Measurements from ENCODE around the gene COL18A1. TPM values are rescaled to one million over a fixed set of nuclear protein-coding genes. Genes with fewer than 3 reads are reported as not detected.

The COL18A1 gene
- total and polyA plus RNA-seq, 9 of the 15 experiments (the other 6 are each of a cell fraction or from before 2014, with no cell fraction given), result 0.14 to 16.4 (median 2.0) TPM

DNA sequence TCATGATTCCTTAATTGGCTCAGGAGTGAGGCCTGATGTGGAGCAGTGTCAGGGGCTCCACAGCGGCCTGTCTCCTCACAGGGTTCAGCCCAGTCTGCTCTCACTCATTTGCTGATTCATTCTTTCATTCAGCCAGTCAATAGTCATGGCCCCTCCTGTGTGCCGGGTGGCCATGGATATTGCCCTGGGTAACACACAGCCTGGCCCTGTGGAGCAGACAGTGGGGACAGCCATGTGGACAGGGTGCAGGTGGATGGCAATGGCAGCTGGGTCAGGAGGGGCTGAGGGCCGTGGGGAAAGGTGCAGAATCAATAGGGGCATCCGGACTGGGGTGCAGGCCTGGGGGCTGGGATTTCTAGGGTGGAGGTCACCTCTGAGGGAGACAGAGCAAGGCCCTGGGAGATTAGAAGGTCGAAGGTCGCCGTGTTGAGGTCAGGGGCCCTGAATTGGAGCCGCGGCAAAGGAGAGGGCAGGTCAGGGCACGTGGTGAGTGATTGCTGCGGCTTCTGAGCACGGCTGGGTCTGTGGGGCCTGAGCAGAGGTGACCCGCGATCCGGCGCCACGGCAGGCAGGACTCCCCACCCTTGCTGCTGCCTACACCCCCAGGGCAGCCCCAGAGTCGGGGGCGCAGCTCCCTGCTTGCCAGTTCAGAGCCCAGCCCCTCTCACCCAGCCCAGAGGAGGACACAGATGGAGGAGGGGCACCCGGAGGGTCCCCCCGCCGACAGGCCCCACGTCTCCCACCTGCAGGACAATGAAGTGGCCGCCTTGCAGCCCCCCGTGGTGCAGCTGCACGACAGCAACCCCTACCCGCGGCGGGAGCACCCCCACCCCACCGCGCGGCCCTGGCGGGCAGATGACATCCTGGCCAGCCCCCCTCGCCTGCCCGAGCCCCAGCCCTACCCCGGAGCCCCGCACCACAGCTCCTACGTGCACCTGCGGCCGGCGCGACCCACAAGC, 103.9 kb downstream of the COL18A1 start (continued):
- TF ChIP-seq, protein P1, sequence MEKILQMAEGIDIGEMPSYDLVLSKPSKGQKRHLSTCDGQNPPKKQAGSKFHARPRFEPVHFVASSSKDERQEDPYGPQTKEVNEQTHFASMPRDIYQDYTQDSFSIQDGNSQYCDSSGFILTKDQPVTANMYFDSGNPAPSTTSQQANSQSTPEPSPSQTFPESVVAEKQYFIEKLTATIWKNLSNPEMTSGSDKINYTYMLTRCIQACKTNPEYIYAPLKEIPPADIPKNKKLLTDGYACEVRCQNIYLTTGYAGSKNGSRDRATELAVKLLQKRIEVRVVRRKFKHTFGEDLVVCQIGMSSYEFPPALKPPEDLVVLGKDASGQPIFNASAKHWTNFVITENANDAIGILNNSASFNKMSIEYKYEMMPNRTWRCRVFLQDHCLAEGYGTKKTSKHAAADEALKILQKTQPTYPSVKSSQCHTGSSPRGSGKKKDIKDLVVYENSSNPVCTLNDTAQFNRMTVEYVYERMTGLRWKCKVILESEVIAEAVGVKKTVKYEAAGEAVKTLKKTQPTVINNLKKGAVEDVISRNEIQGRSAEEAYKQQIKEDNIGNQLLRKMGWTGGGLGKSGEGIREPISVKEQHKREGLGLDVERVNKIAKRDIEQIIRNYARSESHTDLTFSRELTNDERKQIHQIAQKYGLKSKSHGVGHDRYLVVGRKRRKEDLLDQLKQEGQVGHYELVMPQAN (IDR thresholded peaks at IDR 0.05; ENCODE audit: borderline replicate concordance), result no peak
- TF ChIP-seq TEAD1 (CRISPR knock-in tag; IDR thresholded peaks at IDR 0.05) (peak in 1 of 2 experiments; percentile 29; a peak in 1 of 4 replicates), RAD21 (CRISPR knock-in tag; conservative IDR thresholded peaks at IDR 0.05 in 1 of 2, IDR thresholded peaks at IDR 0.05 in 1 of 2) (no peak), TEAD2 (tag; IDR thresholded peaks at IDR 0.05) (no peak), SMARCE1 (IDR thresholded peaks at IDR 0.05) (no peak), ZNF707 (CRISPR knock-in tag; conservative IDR thresholded peaks at IDR 0.05) (no peak), ETV6 (IDR thresholded peaks at IDR 0.05; ENCODE audit: borderline replicate concordance in 1 of 2, low read depth in 2 of 2, low read length in 1 of 2) (no peak), ETV6 (CRISPR knock-in tag; IDR thresholded peaks at IDR 0.05; ENCODE audit: borderline replicate concordance) (no peak), FUS (optimal IDR thresholded peaks at IDR 0.05; ENCODE audit: low read depth, low read length) (peak; percentile 8), BRCA1 (IDR thresholded peaks at IDR 0.05) (no peak), BRCA1 (CRISPR knock-in tag; IDR thresholded peaks at IDR 0.05) (no peak), NUFIP1 (IDR thresholded peaks at IDR 0.05; ENCODE audit: partially characterized antibody) (no peak), MEIS2 (IDR thresholded peaks at IDR 0.05; ENCODE audit: partially characterized antibody) (peak; percentile 11)
- TF ChIP-seq, protein P2, sequence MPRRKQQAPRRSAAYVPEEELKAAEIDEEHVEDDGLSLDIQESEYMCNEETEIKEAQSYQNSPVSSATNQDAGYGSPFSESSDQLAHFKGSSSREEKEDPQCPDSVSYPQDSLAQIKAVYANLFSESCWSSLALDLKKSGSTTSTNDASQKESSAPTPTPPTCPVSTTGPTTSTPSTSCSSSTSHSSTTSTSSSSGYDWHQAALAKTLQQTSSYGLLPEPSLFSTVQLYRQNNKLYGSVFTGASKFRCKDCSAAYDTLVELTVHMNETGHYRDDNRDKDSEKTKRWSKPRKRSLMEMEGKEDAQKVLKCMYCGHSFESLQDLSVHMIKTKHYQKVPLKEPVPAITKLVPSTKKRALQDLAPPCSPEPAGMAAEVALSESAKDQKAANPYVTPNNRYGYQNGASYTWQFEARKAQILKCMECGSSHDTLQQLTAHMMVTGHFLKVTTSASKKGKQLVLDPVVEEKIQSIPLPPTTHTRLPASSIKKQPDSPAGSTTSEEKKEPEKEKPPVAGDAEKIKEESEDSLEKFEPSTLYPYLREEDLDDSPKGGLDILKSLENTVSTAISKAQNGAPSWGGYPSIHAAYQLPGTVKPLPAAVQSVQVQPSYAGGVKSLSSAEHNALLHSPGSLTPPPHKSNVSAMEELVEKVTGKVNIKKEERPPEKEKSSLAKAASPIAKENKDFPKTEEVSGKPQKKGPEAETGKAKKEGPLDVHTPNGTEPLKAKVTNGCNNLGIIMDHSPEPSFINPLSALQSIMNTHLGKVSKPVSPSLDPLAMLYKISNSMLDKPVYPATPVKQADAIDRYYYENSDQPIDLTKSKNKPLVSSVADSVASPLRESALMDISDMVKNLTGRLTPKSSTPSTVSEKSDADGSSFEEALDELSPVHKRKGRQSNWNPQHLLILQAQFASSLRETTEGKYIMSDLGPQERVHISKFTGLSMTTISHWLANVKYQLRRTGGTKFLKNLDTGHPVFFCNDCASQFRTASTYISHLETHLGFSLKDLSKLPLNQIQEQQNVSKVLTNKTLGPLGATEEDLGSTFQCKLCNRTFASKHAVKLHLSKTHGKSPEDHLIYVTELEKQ (CRISPR knock-in tag; IDR thresholded peaks at IDR 0.05), result no peak
- TF ChIP-seq, protein P3, sequence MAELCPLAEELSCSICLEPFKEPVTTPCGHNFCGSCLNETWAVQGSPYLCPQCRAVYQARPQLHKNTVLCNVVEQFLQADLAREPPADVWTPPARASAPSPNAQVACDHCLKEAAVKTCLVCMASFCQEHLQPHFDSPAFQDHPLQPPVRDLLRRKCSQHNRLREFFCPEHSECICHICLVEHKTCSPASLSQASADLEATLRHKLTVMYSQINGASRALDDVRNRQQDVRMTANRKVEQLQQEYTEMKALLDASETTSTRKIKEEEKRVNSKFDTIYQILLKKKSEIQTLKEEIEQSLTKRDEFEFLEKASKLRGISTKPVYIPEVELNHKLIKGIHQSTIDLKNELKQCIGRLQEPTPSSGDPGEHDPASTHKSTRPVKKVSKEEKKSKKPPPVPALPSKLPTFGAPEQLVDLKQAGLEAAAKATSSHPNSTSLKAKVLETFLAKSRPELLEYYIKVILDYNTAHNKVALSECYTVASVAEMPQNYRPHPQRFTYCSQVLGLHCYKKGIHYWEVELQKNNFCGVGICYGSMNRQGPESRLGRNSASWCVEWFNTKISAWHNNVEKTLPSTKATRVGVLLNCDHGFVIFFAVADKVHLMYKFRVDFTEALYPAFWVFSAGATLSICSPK (IDR thresholded peaks at IDR 0.05; ENCODE audit: borderline replicate concordance), result no peak
- TF ChIP-seq, protein P4, sequence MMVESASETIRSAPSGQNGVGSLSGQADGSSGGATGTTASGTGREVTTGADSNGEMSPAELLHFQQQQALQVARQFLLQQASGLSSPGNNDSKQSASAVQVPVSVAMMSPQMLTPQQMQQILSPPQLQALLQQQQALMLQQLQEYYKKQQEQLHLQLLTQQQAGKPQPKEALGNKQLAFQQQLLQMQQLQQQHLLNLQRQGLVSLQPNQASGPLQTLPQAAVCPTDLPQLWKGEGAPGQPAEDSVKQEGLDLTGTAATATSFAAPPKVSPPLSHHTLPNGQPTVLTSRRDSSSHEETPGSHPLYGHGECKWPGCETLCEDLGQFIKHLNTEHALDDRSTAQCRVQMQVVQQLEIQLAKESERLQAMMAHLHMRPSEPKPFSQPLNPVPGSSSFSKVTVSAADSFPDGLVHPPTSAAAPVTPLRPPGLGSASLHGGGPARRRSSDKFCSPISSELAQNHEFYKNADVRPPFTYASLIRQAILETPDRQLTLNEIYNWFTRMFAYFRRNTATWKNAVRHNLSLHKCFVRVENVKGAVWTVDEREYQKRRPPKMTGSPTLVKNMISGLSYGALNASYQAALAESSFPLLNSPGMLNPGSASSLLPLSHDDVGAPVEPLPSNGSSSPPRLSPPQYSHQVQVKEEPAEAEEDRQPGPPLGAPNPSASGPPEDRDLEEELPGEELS (CRISPR knock-in tag; IDR thresholded peaks at IDR 0.05; ENCODE audit: borderline replicate concordance), result no peak
